SU-DHL-6 (cell line): ENCODE measurements around the gene KCTD4.

Experiments used
- H2AFZ ChIP-seq: fragments of 200-600 bp; sonication (generic); 2 replicates; pipeline ENCODE4 v1.6.1; 2014; ENCODE audit warnings: low read depth, mild to moderate bottlenecking, moderate library complexity, mixed read lengths, antibody characterized with exemption, low read length; ENCODE audit not compliant: severe bottlenecking
- H3F3A ChIP-seq: fragments of 200-600 bp; shearing (Covaris generic); 2 replicates; pipeline ENCODE4 v1.6.0; 2016; ENCODE audit warnings: antibody characterized with exemption, mild to moderate bottlenecking; ENCODE audit not compliant: insufficient read depth
- H3K27ac ChIP-seq: fragments of 200-600 bp; sonication (generic); 2 replicates; pipeline ENCODE4 v1.5.1; 2016; ENCODE audit warnings: low read depth, mild to moderate bottlenecking, low read length, moderate library complexity, mixed read lengths
- H3K27me3 ChIP-seq: fragments of 200-600 bp; sonication (generic), shearing (Covaris generic); 2 replicates; pipeline ENCODE4 v1.6.0; 2014; ENCODE audit warnings: mild to moderate bottlenecking, low read length
- H3K36me3 ChIP-seq: fragments of 200-600 bp; sonication (generic); 2 replicates; pipeline ENCODE4 v1.6.1; 2014; ENCODE audit warnings: mild to moderate bottlenecking, low read length, mixed read lengths
- H3K4me2 ChIP-seq: fragments of 300-600, 200-600 bp; shearing (Covaris generic), sonication (generic); 2 replicates; pipeline ENCODE4 v1.6.0; 2014; ENCODE audit warnings: low read length, low read depth, mild to moderate bottlenecking; ENCODE audit not compliant: poor library complexity, severe bottlenecking
- H3K4me3 ChIP-seq: fragments of 200-600 bp; sonication (generic); 2 replicates; pipeline ENCODE4 v1.5.1; 2014; ENCODE audit warnings: antibody characterized with exemption, low read length, mild to moderate bottlenecking, mixed read lengths; ENCODE audit not compliant: insufficient read depth, poor library complexity, severe bottlenecking
- H3K79me2 ChIP-seq: fragments of 200-600 bp; sonication (generic); 2 replicates; pipeline ENCODE4 v1.6.1; 2014; ENCODE audit warnings: mild to moderate bottlenecking, low read length, moderate library complexity; ENCODE audit not compliant: insufficient read depth
- H3K9ac ChIP-seq: fragments of 200-600 bp; sonication (generic); 2 replicates; pipeline ENCODE4 v1.7.0; 2014; ENCODE audit warnings: mild to moderate bottlenecking, low read length
- H3K9me2 ChIP-seq: fragments of 200-600 bp; sonication (generic); replicated peaks from 2 replicates; pipeline ENCODE4 v1.6.1; 2014; ENCODE audit warnings: low read length; ENCODE audit not compliant: insufficient read depth
- H3K9me3 ChIP-seq: fragments of 200-600 bp; sonication (generic); 2 replicates; pipeline ENCODE4 v1.6.1; 2014; ENCODE audit warnings: low read length, mixed read lengths; ENCODE audit not compliant: insufficient read depth
- H4K20me1 ChIP-seq: fragments of 200-600 bp; sonication (generic); 2 replicates; pipeline ENCODE4 v1.6.1; 2014; ENCODE audit warnings: low read depth, mild to moderate bottlenecking, antibody characterized with exemption, low read length, moderate library complexity, mixed read lengths
- EZH2phosphoT487 ChIP-seq: fragments of 200-600 bp; sonication (generic), shearing (Covaris generic); conservative IDR thresholded peaks from 2 replicates; pipeline ENCODE4 v1.6.1; 2018; ENCODE audit warnings: mild to moderate bottlenecking, antibody characterized with exemption, low read length, moderate library complexity, mixed read lengths
- TF ChIP-seq, protein P1 (sequence below): fragments of 200-600 bp; sonication (generic); IDR thresholded peaks from one replicate; pipeline ENCODE4 v1.5.1; 2017; ENCODE audit warnings: antibody characterized with exemption, mild to moderate bottlenecking, low read length, moderate library complexity; ENCODE audit not compliant: insufficient read depth, poor library complexity, severe bottlenecking

The KCTD4 gene

DNA sequence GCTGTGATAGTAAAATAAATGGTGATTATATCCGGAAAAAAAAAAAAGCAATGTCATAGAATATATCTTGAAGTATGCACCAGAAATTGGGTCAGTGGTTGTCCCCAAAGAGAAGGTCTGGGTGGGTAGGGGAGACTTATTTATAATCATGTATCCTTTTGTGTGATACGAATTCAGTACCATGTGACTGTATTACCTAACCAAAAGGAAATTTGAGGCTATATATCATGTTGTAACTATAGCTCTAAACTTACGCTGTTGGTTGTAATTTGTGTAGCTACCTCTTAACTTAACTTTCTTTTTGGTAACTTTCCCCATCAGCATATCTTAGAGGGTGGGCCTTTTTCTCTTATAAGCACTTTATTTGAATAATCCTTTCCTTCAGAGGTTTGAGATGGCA, 25.2 kb upstream of the KCTD4 start:
- peaks cover 6% of the 10 kb centered on the region; the same call in 1 of the 2 replicates for H3F3A ChIP-seq
- no peak overlapping the region for H3K27ac ChIP-seq
- no peak overlapping the region for H3K4me2 ChIP-seq
- TF ChIP-seq EZH2phosphoT487: no peak
- TF ChIP-seq, protein P1, sequence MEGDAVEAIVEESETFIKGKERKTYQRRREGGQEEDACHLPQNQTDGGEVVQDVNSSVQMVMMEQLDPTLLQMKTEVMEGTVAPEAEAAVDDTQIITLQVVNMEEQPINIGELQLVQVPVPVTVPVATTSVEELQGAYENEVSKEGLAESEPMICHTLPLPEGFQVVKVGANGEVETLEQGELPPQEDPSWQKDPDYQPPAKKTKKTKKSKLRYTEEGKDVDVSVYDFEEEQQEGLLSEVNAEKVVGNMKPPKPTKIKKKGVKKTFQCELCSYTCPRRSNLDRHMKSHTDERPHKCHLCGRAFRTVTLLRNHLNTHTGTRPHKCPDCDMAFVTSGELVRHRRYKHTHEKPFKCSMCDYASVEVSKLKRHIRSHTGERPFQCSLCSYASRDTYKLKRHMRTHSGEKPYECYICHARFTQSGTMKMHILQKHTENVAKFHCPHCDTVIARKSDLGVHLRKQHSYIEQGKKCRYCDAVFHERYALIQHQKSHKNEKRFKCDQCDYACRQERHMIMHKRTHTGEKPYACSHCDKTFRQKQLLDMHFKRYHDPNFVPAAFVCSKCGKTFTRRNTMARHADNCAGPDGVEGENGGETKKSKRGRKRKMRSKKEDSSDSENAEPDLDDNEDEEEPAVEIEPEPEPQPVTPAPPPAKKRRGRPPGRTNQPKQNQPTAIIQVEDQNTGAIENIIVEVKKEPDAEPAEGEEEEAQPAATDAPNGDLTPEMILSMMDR: no peak
- H3K9me3 ChIP-seq: no peaks in the 10 kb centered on the region
- H3K9ac ChIP-seq: no peak overlapping the region
- no peak overlapping the region for H2AFZ ChIP-seq
- no peaks in the 10 kb centered on the region for H4K20me1 ChIP-seq
- no peaks in the 10 kb centered on the region for H3K27me3 ChIP-seq
- H3K36me3 ChIP-seq: no peaks in the 10 kb centered on the region
- no peaks in the 10 kb centered on the region for H3K9me2 ChIP-seq
- H3K4me3 ChIP-seq: no peak overlapping the region
- no peaks in the 10 kb centered on the region; the same call in 1 of the 2 replicates for H3K79me2 ChIP-seq

DNA sequence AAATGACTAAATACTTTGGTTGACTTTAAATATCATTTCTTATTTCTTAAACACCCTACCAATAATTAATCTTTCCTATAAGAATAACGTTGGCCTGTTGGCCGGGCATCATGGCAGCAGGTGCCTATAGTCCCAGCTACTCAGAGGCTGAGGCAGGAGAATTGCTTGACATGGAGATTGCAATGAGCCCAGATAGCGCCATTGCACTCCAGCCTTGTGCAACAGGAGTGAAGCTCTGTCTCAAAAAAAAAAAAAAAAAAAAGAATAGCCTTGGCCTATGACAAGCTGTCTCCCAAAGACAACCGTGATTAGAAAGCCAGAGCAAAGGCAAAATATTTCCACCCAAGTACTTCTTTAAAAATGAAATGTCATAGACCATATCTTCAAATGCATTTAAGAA, 24.5 kb upstream of the KCTD4 start:
- H3K27ac ChIP-seq: no peak overlapping the region
- no peaks in the 10 kb centered on the region for H3K9me2 ChIP-seq
- H3F3A ChIP-seq: peaks cover 6% of the 10 kb centered on the region; the same call in 1 of the 2 replicates
- H3K9me3 ChIP-seq: no peaks in the 10 kb centered on the region
- H3K36me3 ChIP-seq: no peaks in the 10 kb centered on the region
- no peak overlapping the region for H3K4me3 ChIP-seq
- H3K9ac ChIP-seq: no peak overlapping the region
- H3K4me2 ChIP-seq: no peak overlapping the region
- no peaks in the 10 kb centered on the region for H3K27me3 ChIP-seq
- no peak overlapping the region for H2AFZ ChIP-seq
- no peaks in the 10 kb centered on the region; the same call in 1 of the 2 replicates for H3K79me2 ChIP-seq
- no peaks in the 10 kb centered on the region for H4K20me1 ChIP-seq
- TF ChIP-seq, protein P1: no peak
- TF ChIP-seq EZH2phosphoT487: no peak

GRCh38 chr13:45224176-45224575, 23.3 kb upstream of the KCTD4 start:
- H3K9me3 ChIP-seq: no peaks in the 10 kb centered on the region
- H3F3A ChIP-seq: peaks cover 6% of the 10 kb centered on the region; the same call in 1 of the 2 replicates
- H2AFZ ChIP-seq: no peak overlapping the region
- H3K36me3 ChIP-seq: no peaks in the 10 kb centered on the region
- H3K79me2 ChIP-seq: peaks cover 5% of the 10 kb centered on the region
- no peaks in the 10 kb centered on the region for H3K27me3 ChIP-seq
- no peaks in the 10 kb centered on the region for H3K9me2 ChIP-seq
- H3K4me3 ChIP-seq: no peak overlapping the region
- H3K4me2 ChIP-seq: no peak overlapping the region
- H3K27ac ChIP-seq: no peak overlapping the region
- no peak overlapping the region for H3K9ac ChIP-seq
- TF ChIP-seq EZH2phosphoT487: no peak
- TF ChIP-seq, protein P1: no peak
- H4K20me1 ChIP-seq: no peaks in the 10 kb centered on the region
